ENCODE results near the gene CYP4F8.

The CYP4F8 gene

GRCh38 chr19:15652559-15653278 is 37.7 kb downstream of the CYP4F8 start:
- H3K79me2 ChIP-seq (ENCODE audit: control insufficient read depth, insufficient read depth, low read length, poor library complexity), result no peaks in the 10 kb centered on the region
- H2BK120ac ChIP-seq (ENCODE audit: insufficient read depth, low read length, poor library complexity), result no peak overlapping the region
- no peaks in the 10 kb centered on the region for H3K79me1 ChIP-seq (ENCODE audit: low read length)
- no peak for DNase-seq
- no peak overlapping the region for H3K4me3 ChIP-seq (ENCODE audit: low read depth, low read length)
- no peak overlapping the region for H3K4ac ChIP-seq (ENCODE audit: low read depth, low read length)
- no peak overlapping the region for H3K18ac ChIP-seq (ENCODE audit: low read length)
- no peak overlapping the region for H4K12ac ChIP-seq (ENCODE audit: low read depth, low read length)
- H3K9ac ChIP-seq (ENCODE audit: low read length), result no peak overlapping the region
- H2BK12ac ChIP-seq (ENCODE audit: low read length), result no peak overlapping the region
- no peak overlapping the region for H2AK5ac ChIP-seq (ENCODE audit: low read length)
- no CpG with 5 or more reads among the region's 8 CpGs for WGBS (ENCODE audit: extremely low coverage, insufficient coverage, insufficient read length)
- no peak overlapping the region for H4K91ac ChIP-seq (ENCODE audit: low read depth, low read length)
- H3K27me3 ChIP-seq (ENCODE audit: insufficient read depth, low read length), result no peaks in the 10 kb centered on the region
- no peak overlapping the region for H3K23ac ChIP-seq (ENCODE audit: low read length)
- H3K36me3 ChIP-seq (ENCODE audit: control insufficient read depth in 1 of 2, insufficient read depth in 2 of 2, low read length in 2 of 2), result no peaks in the 10 kb centered on the region
- H2AFZ ChIP-seq (ENCODE audit: insufficient read depth, low read length, poor library complexity), result no peak overlapping the region
- H3K4me2 ChIP-seq (ENCODE audit: low read length), result no peak overlapping the region
- H2BK5ac ChIP-seq (ENCODE audit: low read depth, low read length, poor library complexity), result no peak overlapping the region
- no peak overlapping the region for H4K8ac ChIP-seq (ENCODE audit: low read depth, low read length)
- peaks cover 22% of the 10 kb centered on the region for H3K9me3 ChIP-seq (ENCODE audit: insufficient read depth, low read depth, low read length)
- H3K27ac ChIP-seq (ENCODE audit: low read depth, low read length), result no peak overlapping the region
- no peak overlapping the region for H3K14ac ChIP-seq (ENCODE audit: low read length)
- H3K4me1 ChIP-seq (ENCODE audit: control insufficient read depth in 1 of 2, insufficient read depth in 2 of 2, low read length in 2 of 2), result no peaks in the 10 kb centered on the region

GRCh38 chr19:15656467-15656866 is 41.4 kb downstream of the CYP4F8 start:
- Histone ChIP-seq H2BK120ac (ENCODE audit: insufficient read depth, low read length, poor library complexity) (no peak overlapping the region), H2BK12ac (ENCODE audit: low read length) (no peak overlapping the region), H3K4me1 (ENCODE audit: control insufficient read depth in 1 of 2, insufficient read depth in 2 of 2, low read length in 2 of 2) (no peaks in the 10 kb centered on the region), H3K18ac (ENCODE audit: low read length) (no peak overlapping the region), H3K27me3 (ENCODE audit: insufficient read depth, low read length) (no peaks in the 10 kb centered on the region), H3K79me2 (ENCODE audit: control insufficient read depth, insufficient read depth, low read length, poor library complexity) (no peaks in the 10 kb centered on the region), H4K91ac (ENCODE audit: low read depth, low read length) (no peak overlapping the region), H3K36me3 (ENCODE audit: control insufficient read depth in 1 of 2, insufficient read depth in 2 of 2, low read length in 2 of 2) (no peaks in the 10 kb centered on the region), H3K9ac (ENCODE audit: low read length) (no peak overlapping the region), H3K23ac (ENCODE audit: low read length) (no peak overlapping the region), H3K9me3 (ENCODE audit: insufficient read depth, low read depth, low read length) (peaks cover 28% of the 10 kb centered on the region), H2BK5ac (ENCODE audit: low read depth, low read length, poor library complexity) (no peak overlapping the region), H3K79me1 (ENCODE audit: low read length) (no peaks in the 10 kb centered on the region), H3K4me2 (ENCODE audit: low read length) (no peak overlapping the region), H3K4ac (ENCODE audit: low read depth, low read length) (no peak overlapping the region), H3K14ac (ENCODE audit: low read length) (no peak overlapping the region), H4K8ac (ENCODE audit: low read depth, low read length) (no peak overlapping the region), H3K4me3 (ENCODE audit: low read depth, low read length) (no peak overlapping the region), H3K27ac (ENCODE audit: low read depth, low read length) (no peak overlapping the region), H4K12ac (ENCODE audit: low read depth, low read length) (no peak overlapping the region), H2AK5ac (ENCODE audit: low read length) (no peak overlapping the region), H2AFZ (ENCODE audit: insufficient read depth, low read length, poor library complexity) (no peak overlapping the region)
- DNase-seq, result no peak

GRCh38 chr19:15663247-15663646 is 48.2 kb downstream of the CYP4F8 start:
- no peaks in the 10 kb centered on the region for H3K79me2 ChIP-seq (ENCODE audit: control insufficient read depth, insufficient read depth, low read length, poor library complexity)
- no peaks in the 10 kb centered on the region for H3K79me1 ChIP-seq (ENCODE audit: low read length)
- H3K4ac ChIP-seq (ENCODE audit: low read depth, low read length), result no peak overlapping the region
- H4K8ac ChIP-seq (ENCODE audit: low read depth, low read length), result no peak overlapping the region
- H3K9me3 ChIP-seq (ENCODE audit: insufficient read depth, low read depth, low read length), result peaks cover 33% of the 10 kb centered on the region
- H2BK120ac ChIP-seq (ENCODE audit: insufficient read depth, low read length, poor library complexity), result no peak overlapping the region
- no peak overlapping the region for H4K12ac ChIP-seq (ENCODE audit: low read depth, low read length)
- H3K9ac ChIP-seq (ENCODE audit: low read length), result no peak overlapping the region
- no peak overlapping the region for H3K27ac ChIP-seq (ENCODE audit: low read depth, low read length)
- no CpG with 5 or more reads among the region's 4 CpGs for WGBS (ENCODE audit: extremely low coverage, insufficient coverage, insufficient read length)
- no peak overlapping the region for H3K23ac ChIP-seq (ENCODE audit: low read length)
- H3K4me3 ChIP-seq (ENCODE audit: low read depth, low read length), result peak overlapping the region; percentile 10
- no peak overlapping the region for H2AK5ac ChIP-seq (ENCODE audit: low read length)
- no peak overlapping the region for H3K14ac ChIP-seq (ENCODE audit: low read length)
- no peaks in the 10 kb centered on the region for H3K27me3 ChIP-seq (ENCODE audit: insufficient read depth, low read length)
- no peak overlapping the region for H3K4me2 ChIP-seq (ENCODE audit: low read length)
- H3K4me1 ChIP-seq (ENCODE audit: control insufficient read depth in 1 of 2, insufficient read depth in 2 of 2, low read length in 2 of 2), result no peaks in the 10 kb centered on the region
- H2BK5ac ChIP-seq (ENCODE audit: low read depth, low read length, poor library complexity), result no peak overlapping the region
- DNase-seq, result no peak
- no peak overlapping the region for H3K18ac ChIP-seq (ENCODE audit: low read length)
- H3K36me3 ChIP-seq (ENCODE audit: control insufficient read depth in 1 of 2, insufficient read depth in 2 of 2, low read length in 2 of 2), result no peaks in the 10 kb centered on the region
- no peak overlapping the region for H2AFZ ChIP-seq (ENCODE audit: insufficient read depth, low read length, poor library complexity)
- H4K91ac ChIP-seq (ENCODE audit: low read depth, low read length), result no peak overlapping the region
- no peak overlapping the region for H2BK12ac ChIP-seq (ENCODE audit: low read length)

- Histone ChIP-seq H4K12ac (ENCODE audit: low read depth, low read length) (no peak overlapping the region), H3K79me2 (ENCODE audit: control insufficient read depth, insufficient read depth, low read length, poor library complexity) (no peaks in the 10 kb centered on the region), H3K36me3 (ENCODE audit: control insufficient read depth in 1 of 2, insufficient read depth in 2 of 2, low read length in 2 of 2) (no peaks in the 10 kb centered on the region), H3K27me3 (ENCODE audit: insufficient read depth, low read length) (no peaks in the 10 kb centered on the region), H2BK5ac (ENCODE audit: low read depth, low read length, poor library complexity) (no peak overlapping the region), H3K4me2 (ENCODE audit: low read length) (no peak overlapping the region), H3K14ac (ENCODE audit: low read length) (no peak overlapping the region), H2AFZ (ENCODE audit: insufficient read depth, low read length, poor library complexity) (no peak overlapping the region), H2AK5ac (ENCODE audit: low read length) (no peak overlapping the region), H3K18ac (ENCODE audit: low read length) (no peak overlapping the region), H3K23ac (ENCODE audit: low read length) (no peak overlapping the region), H3K79me1 (ENCODE audit: low read length) (no peaks in the 10 kb centered on the region), H2BK12ac (ENCODE audit: low read length) (no peak overlapping the region), H3K27ac (ENCODE audit: low read depth, low read length) (no peak overlapping the region), H4K91ac (ENCODE audit: low read depth, low read length) (no peak overlapping the region), H4K8ac (ENCODE audit: low read depth, low read length) (no peak overlapping the region), H3K4ac (ENCODE audit: low read depth, low read length) (no peak overlapping the region), H3K9ac (ENCODE audit: low read length) (no peak overlapping the region), H2BK120ac (ENCODE audit: insufficient read depth, low read length, poor library complexity) (no peak overlapping the region), H3K9me3 (ENCODE audit: insufficient read depth, low read depth, low read length) (peaks cover 39% of the 10 kb centered on the region), H3K4me3 (ENCODE audit: low read depth, low read length) (no peak overlapping the region), H3K4me1 (ENCODE audit: control insufficient read depth in 1 of 2, insufficient read depth in 2 of 2, low read length in 2 of 2) (no peaks in the 10 kb centered on the region)
- no peak for DNase-seq
- no CpG with 5 or more reads among the region's 1 CpG for WGBS (ENCODE audit: extremely low coverage, insufficient coverage, insufficient read length)
These were observed 51.2 kb downstream of the CYP4F8 start for GRCh38 chr19:15666186-15666585.
